Breast epithelium (tissue), 4 donors: ENCODE results near the gene C2orf78. TPM values are rescaled to one million over a fixed set of nuclear protein-coding genes. Genes with fewer than 3 reads are reported as not detected.
A peak's percentile ranks its signal among the peaks of the same experiment; 100 is the strongest.
"Not testable (repeated sequence)": the region's sequence is repeated elsewhere in the genome, so short reads cannot be mapped to it uniquely, and the experiment has no call there.

ENCODE experiments used
- DNase-seq, 2 donors: peaks; one replicate each; pipeline ENCODE4 v3.0.0-alpha.2; 2019; ENCODE audit warnings: low spot score in 2 of 2
- H3K27ac ChIP-seq, 2 donors: fragments of 200-600 bp; sonication (generic) in 1 of 2; one replicate each; pipeline ENCODE4 v1.5.1; 2016 to 2019; ENCODE audit warnings: mild to moderate bottlenecking in 1 of 2
- H3K27me3 ChIP-seq, 2 donors: fragments of 200-600 bp; sonication (generic) in 1 of 2; one replicate each; pipeline versions ENCODE4 v1.5.1 to v1.6.0; 2017 to 2019; ENCODE audit warnings: control low read depth in 1 of 2, mild to moderate bottlenecking in 1 of 2
- H3K36me3 ChIP-seq: fragments of 200-600 bp; one replicate; pipeline ENCODE4 v1.5.1; 2019
- H3K4me1 ChIP-seq, 2 donors: fragments of 200-600 bp; sonication (generic); one replicate each; pipeline ENCODE4 v1.5.1; 2016 to 2019; ENCODE audit warnings: control low read depth in 1 of 2
- H3K4me3 ChIP-seq, 3 donors: fragments of 200-600 bp; sonication (generic); 1 replicate in 2 of 3; 2 replicates in 1 of 3; pipeline ENCODE4 v1.5.1; 2016 to 2019; ENCODE audit warnings: mild to moderate bottlenecking in 3 of 3, moderate library complexity in 2 of 3
- H3K9me3 ChIP-seq, 2 donors: fragments of 200-600 bp; sonication (generic) in 1 of 2; one replicate each; pipeline ENCODE4 v1.5.1; 2016 to 2019; ENCODE audit warnings: control low read depth in 1 of 2
- CTCF ChIP-seq, 3 donors: fragments of 450-650 bp; IDR thresholded peaks; one replicate each; pipeline ENCODE4 v1.5.1; 2016 to 2017; ENCODE audit warnings: antibody characterized with exemption in 3 of 3, mild to moderate bottlenecking in 3 of 3, moderate library complexity in 3 of 3
- POLR2A ChIP-seq: fragments of 450-650 bp; IDR thresholded peaks from one replicate; pipeline ENCODE4 v1.6.1; 2016; ENCODE audit warnings: antibody characterized with exemption, mild to moderate bottlenecking, moderate library complexity
- POLR2AphosphoS5 ChIP-seq, 3 donors: sonication (generic); formaldehyde crosslinking; IDR thresholded peaks; one replicate each; pipeline ENCODE4 v1.6.1; 2017; ENCODE audit warnings: antibody characterized with exemption in 3 of 3
- intact Hi-C: fragments of 100-400 bp; cut with DNase I; formaldehyde crosslinking; loops from one replicate; pipeline ENCODE4 v1.15.1; 2023; ENCODE audit warnings: low total_unique reads
- total RNA-seq, 3 donors: library from RNA; depleted of rRNA; stranded (reverse); fragments of >200 nt; gene quantifications; one replicate each; pipeline ENCODE4 v1.1.0, GENCODE V29; 2016

The C2orf78 gene
- total RNA-seq, 3 donors from 2014 or later: not detected

- Histone ChIP-seq H3K36me3 (no peaks in the 10 kb centered on the region), H3K27me3 (no peaks in the 10 kb centered on the region), H3K4me3 (peak overlapping the region; percentile 90 to 96 (median 93)), H3K27ac (peak overlapping the region; percentile 95 to 97), H3K9me3 (no peaks in the 10 kb centered on the region), H3K4me1 (no peaks in the 10 kb centered on the region)
- TF ChIP-seq POLR2AphosphoS5 (IDR thresholded peaks at IDR 0.05) (no peak), POLR2A (no peak)
- no peak for DNase-seq
- intact Hi-C loops: no loop called here
Observed at GRCh38 chr2:73780237-73780582, 3.8 kb upstream of the C2orf78 start.

- intact Hi-C loops, H3K4me1 ChIP-seq, H3K4me3 ChIP-seq, H3K27me3 ChIP-seq, DNase-seq, H3K36me3 ChIP-seq, H3K9me3 ChIP-seq, H3K27ac ChIP-seq: not testable (repeated sequence)
Observed at GRCh38 chr2:73783402-73783801, 581 bp upstream of the C2orf78 start.

GRCh38 chr2:73811878-73812277 lies 27.9 kb downstream of the C2orf78 start:
- Histone ChIP-seq H3K27ac (no peak overlapping the region), H3K27me3 (peaks cover 0 to 4% of the 10 kb centered on the region in 2 donors), H3K4me3 (no peak overlapping the region), H3K36me3 (no peaks in the 10 kb centered on the region), H3K9me3 (no peaks in the 10 kb centered on the region), H3K4me1 (no peaks in the 10 kb centered on the region)
- intact Hi-C loops: no loop called here
- DNase-seq: no peak
- no peak for TF ChIP-seq POLR2AphosphoS5 (IDR thresholded peaks at IDR 0.05)

GRCh38 chr2:73812635-73813034 lies 28.7 kb downstream of the C2orf78 start:
- Histone ChIP-seq H3K4me3 (no peak overlapping the region), H3K36me3 (no peaks in the 10 kb centered on the region), H3K27ac (no peak overlapping the region), H3K9me3 (no peaks in the 10 kb centered on the region), H3K4me1 (no peaks in the 10 kb centered on the region), H3K27me3 (peaks cover 0 to 4% of the 10 kb centered on the region in 2 donors)
- intact Hi-C loops: no loop called here
- DNase-seq: no peak
- TF ChIP-seq POLR2AphosphoS5 (IDR thresholded peaks at IDR 0.05): no peak
- no peak for TF ChIP-seq CTCF (IDR thresholded peaks at IDR 0.05)
- TF ChIP-seq POLR2A: no peak

GRCh38 chr2:73818296-73818695 lies 34.3 kb downstream of the C2orf78 start:
- DNase-seq: no peak
- intact Hi-C loops: no loop called here
- Histone ChIP-seq H3K27ac (no peak overlapping the region), H3K36me3 (no peaks in the 10 kb centered on the region), H3K27me3 (peaks cover 0 to 4% of the 10 kb centered on the region in 2 donors), H3K9me3 (no peaks in the 10 kb centered on the region), H3K4me1 (no peaks in the 10 kb centered on the region), H3K4me3 (no peak overlapping the region)
- TF ChIP-seq CTCF (IDR thresholded peaks at IDR 0.05) (no peak), POLR2AphosphoS5 (IDR thresholded peaks at IDR 0.05) (no peak), POLR2A (no peak)

- H3K27me3 ChIP-seq: no peaks in the 10 kb centered on the region
- H3K4me1 ChIP-seq: no peaks in the 10 kb centered on the region
- H3K9me3 ChIP-seq: no peaks in the 10 kb centered on the region
- no peak for TF ChIP-seq POLR2A
- no peak for TF ChIP-seq CTCF (IDR thresholded peaks at IDR 0.05)
- no peak for TF ChIP-seq POLR2AphosphoS5 (IDR thresholded peaks at IDR 0.05)
- no peak for DNase-seq
- H3K36me3 ChIP-seq: no peaks in the 10 kb centered on the region
- intact Hi-C loops: no loop called here
- no peak overlapping the region for H3K4me3 ChIP-seq
- H3K27ac ChIP-seq: no peak overlapping the region
Observed at GRCh38 chr2:73821227-73821626, 37.2 kb downstream of the C2orf78 start.

GRCh38 chr2:73821669-73822068 lies 37.7 kb downstream of the C2orf78 start:
- no peak for DNase-seq
- H3K27ac ChIP-seq: no peak overlapping the region
- no peaks in the 10 kb centered on the region for H3K9me3 ChIP-seq
- no peak overlapping the region for H3K4me3 ChIP-seq
- no peak for TF ChIP-seq CTCF (IDR thresholded peaks at IDR 0.05)
- TF ChIP-seq POLR2AphosphoS5 (IDR thresholded peaks at IDR 0.05): no peak
- no peak for TF ChIP-seq POLR2A
- H3K27me3 ChIP-seq: no peaks in the 10 kb centered on the region
- H3K36me3 ChIP-seq: no peaks in the 10 kb centered on the region
- intact Hi-C loops: no loop called here
- H3K4me1 ChIP-seq: no peaks in the 10 kb centered on the region
